Measurements from ENCODE around the gene DNAI1.

Gene DNAI1

GRCh38 chr9:34458013-34458958 lies at the start of gene DNAI1, which contains the start of gene FAM219A:
Gene DNAI1, plus strand, starts transcription at chr9:34458805. Its CDS starts 201 bp downstream, at chr9:34459006.
Gene FAM219A, minus strand, starts transcription at chr9:34458570. Its CDS starts 307 bp downstream, at chr9:34458263.
- H3K27me3 ChIP-seq (replicated peaks): no peaks in the 10 kb centered on the region
- H3K27ac ChIP-seq: peak within 1 kb of the TSS; percentile 57
- no peak for TF ChIP-seq CTCF (IDR thresholded peaks at IDR 0.05; ENCODE audit: low read depth, low read length, missing control alignments)
- no peaks in the 10 kb centered on the region for H3K36me3 ChIP-seq (replicated peaks)
- in situ Hi-C loops (cut with HindIII; ENCODE audit: low pct_ligation_motif_present, low sequenced_read_pairs): no loop called here
- peak; percentile 97 for DNase-seq
- H3K4me3 ChIP-seq (ENCODE audit: low read depth, low read length): peak within 1 kb of the TSS; percentile 82

GRCh38 chr9:34409154-34409553 lies 49.5 kb upstream of the DNAI1 start:
- Histone ChIP-seq H3K27ac (no peak overlapping the region), H3K4me3 (ENCODE audit: low read depth, low read length) (no peak overlapping the region), H3K36me3 (replicated peaks) (no peaks in the 10 kb centered on the region), H3K27me3 (replicated peaks) (no peaks in the 10 kb centered on the region)
- no peak for TF ChIP-seq CTCF (IDR thresholded peaks at IDR 0.05; ENCODE audit: low read depth, low read length, missing control alignments)
- in situ Hi-C loops (cut with HindIII; ENCODE audit: low pct_ligation_motif_present, low sequenced_read_pairs): no loop called here
- DNase-seq: no peak

- in situ Hi-C loops (cut with HindIII; ENCODE audit: low pct_ligation_motif_present, low sequenced_read_pairs): no loop called here
These were observed 46.3 kb upstream of the DNAI1 start for GRCh38 chr9:34412336-34412735.

GRCh38 chr9:34413231-34413852 lies 45.3 kb upstream of the DNAI1 start:
- DNase-seq: peak; percentile 45
- Histone ChIP-seq H3K4me3 (ENCODE audit: low read depth, low read length) (no peak overlapping the region), H3K27ac (no peak overlapping the region), H3K36me3 (replicated peaks) (no peaks in the 10 kb centered on the region), H3K27me3 (replicated peaks) (no peaks in the 10 kb centered on the region)
- no peak for TF ChIP-seq CTCF (IDR thresholded peaks at IDR 0.05; ENCODE audit: low read depth, low read length, missing control alignments)
- in situ Hi-C loops (cut with HindIII; ENCODE audit: low pct_ligation_motif_present, low sequenced_read_pairs): no loop called here

More at GRCh38 chr9:34412336-34412735, 46.3 kb upstream of the DNAI1 start:
- Histone ChIP-seq H3K27ac (no peak overlapping the region), H3K36me3 (replicated peaks) (no peaks in the 10 kb centered on the region), H3K27me3 (replicated peaks) (no peaks in the 10 kb centered on the region), H3K4me3 (ENCODE audit: low read depth, low read length) (no peak overlapping the region)
- no peak for TF ChIP-seq CTCF (IDR thresholded peaks at IDR 0.05; ENCODE audit: low read depth, low read length, missing control alignments)
- no peak for DNase-seq

GRCh38 chr9:34417734-34418133 lies 40.9 kb upstream of the DNAI1 start:
- no peaks in the 10 kb centered on the region for H3K36me3 ChIP-seq (replicated peaks)
- in situ Hi-C loops (cut with HindIII; ENCODE audit: low pct_ligation_motif_present, low sequenced_read_pairs): no loop called here

More at GRCh38 chr9:34417734-34418133, 40.9 kb upstream of the DNAI1 start:
- no peak for DNase-seq
- H3K27ac ChIP-seq: no peak overlapping the region
- H3K4me3 ChIP-seq (ENCODE audit: low read depth, low read length): no peak overlapping the region
- no peaks in the 10 kb centered on the region for H3K27me3 ChIP-seq (replicated peaks)
- no peak for TF ChIP-seq CTCF (IDR thresholded peaks at IDR 0.05; ENCODE audit: low read depth, low read length, missing control alignments)

Data from brain microvascular endothelial cell (primary cell).